Measurements from ENCODE around the gene SNUPN.

SNUPN gene

DNA sequence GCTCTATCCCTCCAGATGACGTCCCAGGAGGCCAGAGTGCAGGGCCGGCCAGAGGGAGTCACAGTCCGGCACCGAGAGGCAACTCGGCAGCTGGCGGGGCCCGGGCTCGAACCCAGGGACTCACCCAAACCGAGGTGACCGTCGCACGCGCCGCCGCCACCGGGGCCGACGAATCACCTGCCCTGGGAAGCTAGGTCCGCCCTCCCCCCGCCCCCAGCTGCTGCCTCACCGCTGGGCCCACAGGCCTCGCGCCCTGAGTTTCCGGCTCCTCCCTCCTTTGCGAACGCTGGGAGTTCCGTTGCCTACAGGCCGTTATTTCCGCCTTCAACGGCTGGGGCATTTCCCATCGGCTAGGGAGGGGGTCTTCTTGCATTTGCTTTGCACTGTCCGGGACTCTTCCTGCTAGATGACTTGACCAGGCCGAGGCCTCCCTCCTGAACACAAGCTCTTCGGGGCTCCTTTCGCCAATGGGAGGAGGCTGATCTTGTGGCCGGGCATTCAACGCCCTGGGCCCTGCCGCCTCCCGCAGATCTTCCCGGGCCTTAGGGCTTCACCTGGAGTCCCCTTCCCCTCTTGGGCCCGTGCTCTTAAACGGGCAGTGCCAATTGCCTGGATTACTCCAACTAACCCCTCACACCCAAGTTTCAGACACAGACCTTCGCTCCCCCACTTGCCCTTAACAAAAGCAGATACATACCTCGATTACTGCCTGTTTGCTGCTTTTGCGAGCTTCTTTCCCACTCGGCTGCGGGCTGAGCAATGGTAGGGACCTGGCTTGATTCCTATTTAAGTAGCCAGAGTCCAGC is at the start of gene SNUPN:
TSS of gene SNUPN (minus strand) at position 184 of the 806 bp plus-strand sequence. CDS start 4,674 bp downstream, outside the sequence.
- no peak for FAIRE-seq
- DNase-seq (ENCODE audit: insufficient read length, low spot score): peak; percentile 93

DNA sequence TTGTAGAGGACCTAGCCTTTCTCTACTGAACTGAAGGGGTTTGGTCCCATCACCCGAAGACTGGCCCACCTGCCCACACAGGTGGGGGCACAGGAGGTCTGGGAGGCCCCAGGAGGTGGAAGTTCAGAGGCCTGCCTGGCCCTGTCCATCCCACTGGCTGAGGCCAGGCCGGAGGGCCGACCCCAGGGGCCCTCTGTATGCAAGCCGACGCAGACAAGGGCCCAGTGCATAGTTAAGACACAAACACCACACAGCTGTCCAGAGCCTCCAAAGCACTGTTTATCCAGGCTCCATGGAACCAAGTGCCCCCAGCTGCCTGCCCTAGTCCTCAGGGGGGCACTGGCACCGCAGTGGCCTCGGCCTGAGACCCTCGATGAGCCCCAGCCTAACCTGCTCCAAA is 48.8 kb upstream of the SNUPN start:
- no peak for DNase-seq (ENCODE audit: insufficient read length, low spot score)

DNA sequence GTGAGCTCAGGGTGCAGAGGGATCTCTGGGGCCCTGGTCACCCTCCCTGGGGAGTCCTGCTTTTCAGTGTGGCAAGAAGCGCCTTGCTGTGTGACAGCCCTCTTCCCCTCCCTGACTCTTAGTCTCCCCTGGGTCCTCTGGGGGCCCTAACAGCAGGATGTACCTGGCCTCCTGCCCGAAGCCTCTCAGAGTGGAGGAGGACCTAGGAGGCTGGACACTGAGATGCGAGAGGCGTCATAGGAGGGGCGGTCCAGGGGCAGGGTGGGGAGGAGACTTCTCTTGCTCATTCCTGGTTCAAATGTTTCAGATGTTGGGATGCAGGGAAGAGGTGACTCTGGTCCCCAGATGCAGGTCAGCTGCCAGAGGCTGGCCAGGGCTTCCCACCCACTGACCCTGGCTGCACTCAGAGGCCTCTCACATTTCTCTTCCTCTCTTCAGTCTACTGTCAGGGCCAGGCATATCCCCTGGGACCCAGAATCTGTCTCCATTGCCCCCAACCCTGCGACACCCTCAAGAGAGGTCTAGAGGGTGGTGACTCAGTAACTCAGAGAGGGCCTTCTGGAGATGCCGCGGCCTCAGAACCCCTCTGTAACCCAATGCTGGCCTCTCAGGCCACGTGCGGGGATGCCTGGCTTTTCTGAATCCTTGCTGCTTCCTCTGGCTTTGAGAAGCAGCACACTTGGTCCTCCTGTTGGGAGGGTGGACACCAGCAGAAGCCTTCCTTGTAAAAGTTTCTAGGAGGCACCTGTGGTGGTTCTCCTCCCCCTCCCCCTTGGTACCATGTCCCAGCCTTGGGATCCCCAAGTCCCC is 48.1 kb upstream of the SNUPN start:
- DNase-seq (ENCODE audit: insufficient read length, low spot score): no peak
- FAIRE-seq: no peak

More for the DNA sequence above, 48.8 kb upstream of the SNUPN start:
- no peak for FAIRE-seq

DNA sequence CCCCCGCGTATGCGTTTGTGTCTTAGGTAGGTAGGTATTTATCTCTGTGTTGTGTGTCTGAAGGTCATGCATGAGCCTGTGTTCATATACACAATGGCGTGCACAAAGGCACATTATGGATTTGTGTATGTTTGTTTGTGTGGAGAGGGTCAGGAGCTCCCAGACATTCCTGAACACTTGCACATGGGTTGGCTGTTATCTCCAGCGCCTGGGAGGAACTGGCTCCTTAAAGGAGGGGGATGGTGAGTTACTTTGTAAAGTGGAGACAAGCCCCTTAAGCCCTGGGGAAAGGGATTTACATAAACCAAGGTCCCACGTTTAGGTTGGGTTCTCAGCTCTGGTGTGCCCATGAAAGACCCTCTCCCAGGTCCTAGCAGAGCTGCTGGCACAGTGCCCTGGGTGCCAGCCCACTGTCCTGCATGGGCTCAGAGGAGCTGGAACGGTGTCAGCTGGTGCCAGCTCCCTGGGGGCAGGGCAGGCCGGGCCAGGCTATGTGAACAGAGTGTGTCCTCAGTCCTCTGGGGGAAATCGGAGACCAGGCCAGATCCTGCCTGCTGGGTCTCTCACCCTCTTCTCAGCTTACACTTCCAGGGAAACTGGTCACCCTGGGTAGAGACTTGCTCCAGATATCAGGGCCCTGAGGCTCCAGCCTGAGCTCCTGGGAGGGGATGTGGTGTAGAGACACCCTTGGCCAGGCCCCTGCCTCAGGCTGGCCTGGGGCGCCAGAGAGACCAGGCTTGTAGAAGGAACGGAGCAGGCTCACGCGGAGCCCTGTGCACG is 47.3 kb upstream of the SNUPN start:
- FAIRE-seq (peak; percentile 49), DNase-seq (ENCODE audit: insufficient read length, low spot score) (no peak)

GRCh38 chr15:75671730-75672602 is 46.4 kb upstream of the SNUPN start:
- no peak for DNase-seq (ENCODE audit: insufficient read length, low spot score)
- no peak for FAIRE-seq

DNA sequence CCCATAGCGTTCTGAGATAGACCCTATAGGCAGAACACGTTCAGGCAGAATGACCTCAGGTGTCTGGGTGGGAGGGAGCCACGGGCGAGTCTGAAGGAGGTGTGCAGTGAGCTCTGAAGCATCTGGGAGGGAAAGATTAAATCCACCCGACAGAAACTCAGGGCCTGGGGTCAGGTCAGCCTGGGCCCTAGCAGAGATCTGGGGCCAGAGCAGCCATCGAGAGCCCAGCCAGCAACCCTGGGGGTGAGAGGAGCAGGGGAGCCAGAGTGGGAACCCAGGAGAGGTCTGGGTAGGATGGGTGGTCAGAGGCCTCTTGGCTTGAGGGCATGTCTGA is 44.3 kb upstream of the SNUPN start:
- FAIRE-seq (no peak), DNase-seq (ENCODE audit: insufficient read length, low spot score) (no peak)

- FAIRE-seq: no peak
- no peak for DNase-seq (ENCODE audit: insufficient read length, low spot score)
Measured at GRCh38 chr15:75669191-75669878, 43.8 kb upstream of the SNUPN start.

GRCh38 chr15:75666823-75667501 is 41.4 kb upstream of the SNUPN start:
- DNase-seq (ENCODE audit: insufficient read length, low spot score) (peak; percentile 91), FAIRE-seq (peak; percentile 99)

DNA sequence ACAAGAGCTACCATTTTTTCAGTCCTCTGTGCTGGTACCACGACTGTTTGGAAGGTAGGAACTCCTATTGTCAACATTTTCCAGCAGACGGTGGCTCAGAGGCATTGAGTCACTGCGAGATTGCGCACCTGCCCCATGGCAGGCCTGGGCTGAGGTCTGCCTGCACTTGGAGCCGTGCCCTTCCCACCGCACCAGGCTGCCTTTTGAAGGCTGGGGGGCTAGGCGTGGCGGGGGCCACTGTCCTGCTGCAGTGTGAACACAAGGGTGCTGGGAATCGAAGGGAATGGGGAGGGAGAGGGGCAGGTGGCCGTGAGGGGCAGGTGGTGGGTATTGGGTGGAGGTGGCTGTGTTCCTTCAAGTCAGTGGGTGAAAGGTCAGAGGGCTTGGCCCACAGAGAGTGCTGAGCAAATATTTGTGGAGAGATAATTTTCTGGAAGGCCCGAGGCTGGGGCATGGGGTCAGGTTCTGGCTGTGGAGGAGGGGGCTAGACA is 38.5 kb upstream of the SNUPN start:
- FAIRE-seq (no peak), DNase-seq (ENCODE audit: insufficient read length, low spot score) (no peak)

DNA sequence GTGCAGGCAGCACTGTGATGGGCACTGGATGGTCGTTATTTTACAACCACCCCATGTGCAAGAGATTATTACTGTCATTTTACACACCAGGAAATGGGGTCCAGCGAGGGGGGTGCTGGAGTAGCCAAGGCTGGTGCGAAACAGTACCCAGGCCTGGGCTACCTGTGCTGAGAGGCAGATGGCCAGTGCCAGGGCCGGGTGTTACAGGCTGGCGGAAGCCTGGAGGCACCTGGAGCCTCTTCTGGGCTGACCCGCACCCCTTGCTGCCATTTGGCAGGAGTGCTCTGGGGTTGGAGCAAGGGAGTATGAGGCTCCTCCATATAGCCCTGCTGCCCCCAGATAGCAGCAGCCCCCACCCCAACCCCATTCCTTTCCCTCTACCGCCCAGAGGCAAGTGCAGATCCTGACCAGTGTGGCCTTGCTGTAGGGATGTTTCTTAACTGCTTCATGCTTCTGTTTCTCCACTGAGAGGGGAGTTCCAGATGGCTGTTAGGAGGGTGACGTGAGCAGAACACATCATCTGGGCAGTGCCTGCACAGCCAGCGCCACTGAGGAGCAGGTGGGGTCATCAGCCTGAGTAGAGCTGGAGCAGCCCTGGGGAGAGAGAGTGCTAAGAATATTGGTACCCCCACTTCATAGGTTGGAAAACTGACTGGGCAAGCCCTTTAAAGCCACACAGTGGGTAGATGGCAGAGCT is 37.4 kb upstream of the SNUPN start:
- DNase-seq (ENCODE audit: insufficient read length, low spot score) (no peak), FAIRE-seq (no peak)

DNA sequence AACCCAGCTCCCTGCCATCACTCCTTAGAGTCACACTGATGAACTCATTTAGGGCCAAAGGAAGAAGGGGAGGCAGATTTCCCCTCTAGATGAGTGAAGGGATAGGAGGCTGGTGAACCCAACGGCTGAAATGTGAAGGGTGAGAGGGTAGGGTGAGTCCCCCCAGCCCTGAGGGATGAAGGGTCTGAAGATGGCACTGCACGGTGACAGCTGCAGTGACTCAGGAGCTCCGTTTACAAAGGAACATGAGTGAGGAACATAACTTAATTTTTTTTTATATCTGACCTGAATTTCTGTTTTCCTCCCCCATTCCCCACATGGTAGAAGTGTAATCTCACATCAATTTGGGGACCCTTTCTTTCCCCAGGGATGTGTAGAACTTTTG is 36.2 kb upstream of the SNUPN start:
- FAIRE-seq (no peak), DNase-seq (ENCODE audit: insufficient read length, low spot score) (no peak)

- peak; percentile 88 for DNase-seq (ENCODE audit: insufficient read length, low spot score)
- peak; percentile 92 for FAIRE-seq
Measured at GRCh38 chr15:75661100-75661755, 35.7 kb upstream of the SNUPN start.

DNA sequence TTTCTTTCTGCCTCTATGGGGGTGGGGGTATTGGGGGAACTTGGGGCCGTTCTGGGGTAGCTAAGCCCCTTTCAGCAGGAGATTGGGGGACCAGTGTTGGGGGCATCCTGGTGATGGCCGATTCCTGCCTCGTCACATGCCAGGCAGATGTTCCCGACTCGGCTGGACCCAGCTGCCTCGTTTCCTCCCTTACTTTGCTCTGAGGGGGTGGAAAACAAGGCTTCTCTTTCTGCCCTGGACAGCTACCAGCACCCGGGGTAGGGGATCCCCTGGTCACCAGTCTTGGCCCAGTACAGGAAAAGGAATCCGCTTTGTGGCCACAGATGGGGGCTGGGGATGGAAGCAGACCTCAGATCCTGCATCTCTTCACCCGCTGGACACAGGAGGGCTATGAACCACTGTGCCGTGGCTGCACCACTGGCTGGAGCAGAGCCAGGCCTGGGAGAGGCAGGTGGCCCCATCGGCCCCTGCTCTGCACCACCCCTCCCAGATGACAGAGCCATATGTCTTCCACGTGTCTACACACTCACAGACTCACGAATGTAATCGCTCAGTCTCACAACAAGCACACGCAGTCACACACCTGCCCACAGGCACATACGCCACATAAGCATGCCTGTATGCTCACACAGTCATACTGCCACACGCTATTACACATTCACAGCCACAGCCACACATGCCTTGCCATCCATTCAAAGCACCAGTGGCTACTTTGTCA is 34.6 kb upstream of the SNUPN start:
- FAIRE-seq (peak; percentile 86), DNase-seq (ENCODE audit: insufficient read length, low spot score) (no peak)

DNA sequence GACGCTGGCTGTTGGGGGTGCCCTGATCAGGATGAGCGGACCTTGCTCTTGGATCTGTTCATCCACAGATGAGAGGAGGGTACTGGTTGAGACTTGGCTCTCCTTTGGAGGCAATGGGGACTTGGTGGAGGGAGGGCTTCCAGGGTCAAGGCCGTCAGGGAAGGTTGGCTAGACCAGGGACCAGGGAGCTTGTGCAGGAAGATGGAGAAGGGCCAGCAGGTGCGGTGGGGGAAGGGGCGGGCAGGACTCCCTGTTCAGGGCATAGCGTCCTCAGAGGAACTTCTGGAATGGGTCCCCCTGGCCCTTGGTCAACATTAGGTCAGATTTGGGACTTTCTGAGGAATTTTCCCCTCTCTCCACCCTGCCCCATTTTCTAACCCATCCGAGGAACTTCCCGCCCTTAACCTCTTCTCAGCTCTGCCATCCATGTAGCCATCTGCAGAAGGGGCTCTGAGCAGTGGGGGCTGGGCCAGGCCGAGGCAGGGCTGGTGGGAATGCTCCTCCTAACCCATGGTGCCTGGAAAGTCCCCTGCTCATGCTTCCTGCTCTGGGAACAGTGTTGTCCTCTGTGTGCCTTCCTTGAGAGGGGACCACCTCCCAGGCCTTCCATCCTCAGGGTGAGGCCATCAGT is 33.7 kb upstream of the SNUPN start:
- FAIRE-seq (no peak), DNase-seq (ENCODE audit: insufficient read length, low spot score) (no peak)

DNA sequence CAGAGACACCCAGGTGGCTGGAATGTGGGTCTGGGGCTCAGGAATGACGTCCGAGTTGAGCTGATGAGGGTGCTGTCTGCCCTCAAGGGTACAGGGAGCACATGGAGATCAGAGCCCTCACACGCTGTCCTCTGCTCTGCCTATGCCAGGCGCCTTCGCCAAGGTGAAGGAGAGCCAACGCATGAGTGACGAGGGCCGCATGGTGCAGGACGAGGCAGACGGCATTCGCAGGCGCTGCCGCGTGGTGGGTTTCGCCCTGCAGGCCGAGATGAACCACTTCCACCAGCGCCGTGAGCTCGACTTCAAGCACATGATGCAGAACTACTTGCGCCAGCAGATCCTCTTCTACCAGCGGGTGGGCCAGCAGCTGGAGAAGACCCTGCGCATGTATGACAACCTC is 31.3 kb upstream of the SNUPN start:
- DNase-seq (ENCODE audit: insufficient read length, low spot score): no peak
- no peak for FAIRE-seq

DNA sequence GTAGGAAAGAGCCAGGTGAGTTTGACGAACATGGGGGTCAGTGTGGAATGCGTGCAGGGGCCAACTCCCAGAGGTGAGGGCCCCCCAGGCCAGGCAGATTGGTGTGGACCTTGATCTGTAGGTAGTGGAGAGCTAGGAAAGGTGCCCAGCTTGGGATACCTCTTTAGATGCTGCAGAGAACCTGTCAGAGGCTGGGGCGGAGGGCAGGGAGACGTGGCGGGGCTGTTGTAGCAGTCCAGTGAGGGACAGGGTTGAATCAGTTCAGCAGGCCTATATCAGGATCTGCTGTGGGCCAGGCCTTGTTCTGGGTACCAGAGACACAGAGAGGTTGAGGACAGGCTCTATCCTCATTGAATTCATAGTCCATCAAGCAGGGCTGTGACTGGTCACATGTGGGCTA is 30.8 kb upstream of the SNUPN start:
- FAIRE-seq: no peak
- DNase-seq (ENCODE audit: insufficient read length, low spot score): no peak

GRCh38 chr15:75655931-75656330 is 30.4 kb upstream of the SNUPN start:
- FAIRE-seq (no peak), DNase-seq (ENCODE audit: insufficient read length, low spot score) (no peak)

Data from HTR-8/SVneo (cell line).